H9 (cell line): ENCODE measurements around the gene ARPIN. TPM values are rescaled to one million over a fixed set of nuclear protein-coding genes. Genes with fewer than 3 reads are reported as not detected.
A peak's percentile ranks its signal among the peaks of the same experiment; 100 is the strongest.

ENCODE experiments used
- DNase-seq: peaks from one replicate; pipeline ENCODE4 v3.0.0-alpha.2; 2017
- H2AFZ ChIP-seq: one replicate; pipeline ENCODE4 v1.6.1; 2013; ENCODE audit warnings: mild to moderate bottlenecking, low read length, control low read depth, moderate library complexity
- H2AK5ac ChIP-seq: 2 replicates; pipeline ENCODE4 v1.6.1; 2013; ENCODE audit warnings: low read length, control low read depth, mixed read lengths; ENCODE audit not compliant: insufficient read length
- H2BK120ac ChIP-seq: one replicate; pipeline ENCODE4 v1.6.1; 2013; ENCODE audit warnings: low read depth, mild to moderate bottlenecking, low read length, control low read depth, inconsistent platforms; ENCODE audit not compliant: poor library complexity, severe bottlenecking
- H2BK12ac ChIP-seq: 2 replicates; pipeline ENCODE4 v1.6.1; 2013; ENCODE audit warnings: low read length, control low read depth, mixed read lengths, low read depth; ENCODE audit not compliant: insufficient read length
- H2BK15ac ChIP-seq: 2 replicates; pipeline ENCODE4 v1.6.1; 2013; ENCODE audit warnings: low read depth, low read length, control low read depth
- H2BK20ac ChIP-seq: one replicate; pipeline ENCODE4 v1.6.1; 2013; ENCODE audit warnings: low read depth, mild to moderate bottlenecking, low read length, control low read depth, inconsistent platforms; ENCODE audit not compliant: poor library complexity, severe bottlenecking
- H2BK5ac ChIP-seq: 2 replicates; pipeline ENCODE4 v1.6.1; 2013; ENCODE audit warnings: low read length, control low read depth, mixed read lengths; ENCODE audit not compliant: insufficient read length
- H3K14ac ChIP-seq: 2 replicates; pipeline ENCODE4 v1.6.1; 2013; ENCODE audit warnings: low read length, control low read depth; ENCODE audit not compliant: insufficient read depth
- H3K18ac ChIP-seq: 2 replicates; pipeline ENCODE4 v1.6.1; 2013; ENCODE audit warnings: low read depth, mild to moderate bottlenecking, mixed read lengths, low read length, control low read depth; ENCODE audit not compliant: insufficient read length
- H3K23ac ChIP-seq: 2 replicates; pipeline ENCODE4 v1.6.1; 2013; ENCODE audit warnings: low read length, control low read depth, mixed read lengths, low read depth; ENCODE audit not compliant: insufficient read length
- H3K23me2 ChIP-seq: 2 replicates; pipeline ENCODE4 v1.6.1; 2013; ENCODE audit warnings: low read depth, mild to moderate bottlenecking, mixed read lengths, low read length, control low read depth; ENCODE audit not compliant: insufficient read length, poor library complexity, severe bottlenecking
- H3K27ac ChIP-seq: 2 replicates; pipeline ENCODE4 v1.5.1; 2013; ENCODE audit warnings: low read length, control low read depth, mixed read lengths, low read depth; ENCODE audit not compliant: insufficient read length
- H3K27me3 ChIP-seq: 2 replicates; pipeline ENCODE4 v1.6.1; 2013; ENCODE audit warnings: low read length, control low read depth, inconsistent platforms; ENCODE audit not compliant: insufficient read depth
- H3K4ac ChIP-seq: 2 replicates; pipeline ENCODE4 v1.6.1; 2013; ENCODE audit warnings: low read depth, mild to moderate bottlenecking, control low read depth, inconsistent platforms, low read length, moderate library complexity
- H3K4me1 ChIP-seq: 2 replicates; pipeline ENCODE4 v1.6.1; 2013; ENCODE audit warnings: low read length, control low read depth, inconsistent platforms; ENCODE audit not compliant: insufficient read depth
- H3K4me2 ChIP-seq: 2 replicates; pipeline ENCODE4 v1.6.1; 2013; ENCODE audit warnings: low read length, control low read depth, mixed read lengths; ENCODE audit not compliant: insufficient read length, insufficient read depth
- H3K56ac ChIP-seq: 2 replicates; pipeline ENCODE4 v1.6.1; 2013; ENCODE audit warnings: low read depth, mild to moderate bottlenecking, mixed read lengths, low read length, control low read depth; ENCODE audit not compliant: insufficient read length
- H3K79me1 ChIP-seq: 2 replicates; pipeline ENCODE4 v1.6.1; 2013; ENCODE audit warnings: low read depth, mild to moderate bottlenecking, moderate library complexity, low read length, control low read depth, inconsistent platforms; ENCODE audit not compliant: insufficient read depth, poor library complexity, severe bottlenecking
- H3K79me2 ChIP-seq: 2 replicates; pipeline ENCODE4 v1.6.1; 2013; ENCODE audit warnings: low read length, control low read depth, inconsistent platforms; ENCODE audit not compliant: insufficient read depth
- H3K9ac ChIP-seq: 2 replicates; pipeline ENCODE4 v1.6.1; 2013; ENCODE audit warnings: low read length, control low read depth, mixed read lengths; ENCODE audit not compliant: insufficient read length; ENCODE audit errors: extremely low read depth
- H3K9me3 ChIP-seq: one replicate; pipeline ENCODE4 v1.6.1; 2013; ENCODE audit warnings: low read depth, low read length, inconsistent platforms; ENCODE audit not compliant: control insufficient read depth
- H3T11ph ChIP-seq: one replicate; pipeline ENCODE4 v1.6.1; 2013; ENCODE audit warnings: mild to moderate bottlenecking, low read length, control low read depth, inconsistent platforms
- H4K20me1 ChIP-seq: one replicate; pipeline ENCODE4 v1.6.1; 2013; ENCODE audit not compliant: control insufficient read depth, insufficient read length, insufficient read depth
- H4K5ac ChIP-seq: 2 replicates; pipeline ENCODE4 v1.6.1; 2013; ENCODE audit warnings: low read depth, mild to moderate bottlenecking, mixed read lengths, low read length, control low read depth; ENCODE audit not compliant: insufficient read length
- H4K8ac ChIP-seq: replicated peaks from 2 replicates; pipeline ENCODE4 v1.6.1; 2013; ENCODE audit warnings: low read length, control low read depth, mixed read lengths, low read depth; ENCODE audit not compliant: insufficient read length
- H4K91ac ChIP-seq: 2 replicates; pipeline ENCODE4 v1.6.1; 2013; ENCODE audit warnings: low read depth, mild to moderate bottlenecking, moderate library complexity, mixed read lengths, low read length, control low read depth; ENCODE audit not compliant: insufficient read length
- H3K27ac Mint-ChIP-seq, 3 experiments: 2 replicates in 2 of 3; 3 replicates in 1 of 3; pipeline ENCODE4 v1.8.0; 2020 to 2021; ENCODE audit warnings: mixed read lengths in 3 of 3, mild to moderate bottlenecking in 1 of 3, moderate library complexity in 1 of 3
- H3K27me3 Mint-ChIP-seq: 2 replicates; pipeline ENCODE4 v1.8.0; 2021; ENCODE audit warnings: low read depth, mild to moderate bottlenecking, moderate library complexity, mixed read lengths
- H3K36me3 Mint-ChIP-seq, 3 experiments: 2 replicates in 2 of 3; 3 replicates in 1 of 3; pipeline ENCODE4 v1.8.0; 2020 to 2021; ENCODE audit warnings: low read depth in 3 of 3, mixed read lengths in 3 of 3; ENCODE audit not compliant: insufficient read depth in 1 of 3
- H3K4me1 Mint-ChIP-seq, 2 experiments: 2 replicates each; pipeline ENCODE4 v1.8.0; 2020; ENCODE audit warnings: mixed read lengths in 2 of 2
- H3K4me3 Mint-ChIP-seq, 2 experiments: 2 replicates in 1 of 2; 3 replicates in 1 of 2; pipeline ENCODE4 v1.8.0; 2020 to 2021; ENCODE audit warnings: mild to moderate bottlenecking in 2 of 2, mixed read lengths in 2 of 2, moderate library complexity in 1 of 2
- H3K9me3 Mint-ChIP-seq, 2 experiments: 2 replicates in 1 of 2; 3 replicates in 1 of 2; pipeline ENCODE4 v1.8.0; 2020; ENCODE audit warnings: mild to moderate bottlenecking in 2 of 2, mixed read lengths in 2 of 2, moderate library complexity in 1 of 2
- WGBS: extraction: QIAGEN DNeasy Blood & Tissue Kit; methylation state at CpG from one replicate; pipeline ENCODE4 v1.1.7; 2013; ENCODE audit warnings: missing lambda C conversion rate, low lambda C conversion rate, mixed read lengths; ENCODE audit not compliant: insufficient read length; ENCODE audit errors: extremely low coverage; 5-methylcytosine and 5-hydroxymethylcytosine counted together
- total RNA-seq: library from RNA; stranded (reverse); gene quantifications from 2 replicates; pipeline ENCODE4 v1.2.1, GENCODE V29; 2021
- TF ChIP-seq, protein P1 (sequence below): fragments of 200-600 bp; sonication (generic); conservative IDR thresholded peaks from 3 replicates; pipeline ENCODE4 v1.8.0; 2021; ENCODE audit warnings: antibody characterized with exemption, mild to moderate bottlenecking

ARPIN gene
- total RNA-seq, 1 experiment from 2014 or later: 6.4 TPM

DNA sequence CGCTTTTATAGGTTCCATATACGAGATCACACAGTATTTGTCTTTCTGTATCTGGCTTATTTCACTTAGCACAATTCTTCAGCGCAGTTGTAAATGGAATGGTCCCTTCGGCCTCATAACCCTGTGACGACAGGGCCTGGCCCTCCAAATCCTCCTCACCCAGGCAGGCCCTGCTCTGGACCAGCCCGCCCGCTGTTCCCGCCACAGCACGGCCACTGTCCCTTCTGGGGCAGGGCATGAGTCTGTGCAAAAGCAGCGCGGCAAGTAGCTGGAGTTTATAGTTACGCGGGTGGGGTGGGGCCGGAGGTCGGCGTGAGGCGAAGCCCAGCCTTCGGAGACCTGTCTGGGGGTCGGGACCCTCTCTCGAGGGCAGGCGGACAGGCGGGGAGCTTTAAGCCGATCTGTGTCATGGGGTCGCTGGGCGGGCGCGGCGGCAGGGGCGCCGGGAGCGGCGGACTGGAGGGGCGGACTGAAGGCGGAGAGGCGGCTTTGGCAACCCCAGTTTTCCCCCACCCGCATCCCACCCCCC, 543 bp downstream of the ARPIN start:
- TF ChIP-seq, protein P1, sequence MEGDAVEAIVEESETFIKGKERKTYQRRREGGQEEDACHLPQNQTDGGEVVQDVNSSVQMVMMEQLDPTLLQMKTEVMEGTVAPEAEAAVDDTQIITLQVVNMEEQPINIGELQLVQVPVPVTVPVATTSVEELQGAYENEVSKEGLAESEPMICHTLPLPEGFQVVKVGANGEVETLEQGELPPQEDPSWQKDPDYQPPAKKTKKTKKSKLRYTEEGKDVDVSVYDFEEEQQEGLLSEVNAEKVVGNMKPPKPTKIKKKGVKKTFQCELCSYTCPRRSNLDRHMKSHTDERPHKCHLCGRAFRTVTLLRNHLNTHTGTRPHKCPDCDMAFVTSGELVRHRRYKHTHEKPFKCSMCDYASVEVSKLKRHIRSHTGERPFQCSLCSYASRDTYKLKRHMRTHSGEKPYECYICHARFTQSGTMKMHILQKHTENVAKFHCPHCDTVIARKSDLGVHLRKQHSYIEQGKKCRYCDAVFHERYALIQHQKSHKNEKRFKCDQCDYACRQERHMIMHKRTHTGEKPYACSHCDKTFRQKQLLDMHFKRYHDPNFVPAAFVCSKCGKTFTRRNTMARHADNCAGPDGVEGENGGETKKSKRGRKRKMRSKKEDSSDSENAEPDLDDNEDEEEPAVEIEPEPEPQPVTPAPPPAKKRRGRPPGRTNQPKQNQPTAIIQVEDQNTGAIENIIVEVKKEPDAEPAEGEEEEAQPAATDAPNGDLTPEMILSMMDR: no peak
- H3K27ac Mint-ChIP-seq: no peak overlapping the region
- H3T11ph ChIP-seq: no peak overlapping the region
- no peaks in the 10 kb centered on the region for H4K20me1 ChIP-seq
- H3K27ac ChIP-seq: no peak overlapping the region
- no peak overlapping the region for H2BK15ac ChIP-seq
- peaks cover 11 to 19% of the 10 kb centered on the region in 2 experiments for H3K4me1 Mint-ChIP-seq
- H3K36me3 Mint-ChIP-seq: no peaks in the 10 kb centered on the region
- no peak overlapping the region for H4K8ac ChIP-seq
- no peak overlapping the region for H2BK12ac ChIP-seq
- H3K79me1 ChIP-seq: no peaks in the 10 kb centered on the region
- no peak overlapping the region for H3K23ac ChIP-seq
- no peaks in the 10 kb centered on the region for H3K9me3 ChIP-seq
- H3K14ac ChIP-seq: peak overlapping the region; percentile 62; the same call in 1 of the 2 replicates
- H3K9ac ChIP-seq: peak overlapping the region; percentile 53
- no peaks in the 10 kb centered on the region for H3K4me1 ChIP-seq
- H4K5ac ChIP-seq: no peak overlapping the region
- H2AK5ac ChIP-seq: no peak overlapping the region
- H3K27me3 Mint-ChIP-seq: peaks cover 11% of the 10 kb centered on the region
- no peak overlapping the region for H4K91ac ChIP-seq
- no peak overlapping the region for H2AFZ ChIP-seq
- no peak overlapping the region for H2BK120ac ChIP-seq
- H3K18ac ChIP-seq: peak overlapping the region; percentile 32
- H3K23me2 ChIP-seq: peaks cover 7% of the 10 kb centered on the region
- peak; percentile 61 for DNase-seq
- no peak overlapping the region for H3K56ac ChIP-seq
- H3K4ac ChIP-seq: no peak overlapping the region
- peak overlapping the region; percentile 54 for H3K4me2 ChIP-seq
- H3K79me2 ChIP-seq: no peaks in the 10 kb centered on the region
- peaks cover 2% of the 10 kb centered on the region; the same call in 1 of the 2 replicates for H3K27me3 ChIP-seq
- H2BK20ac ChIP-seq: no peak overlapping the region
- no peaks in the 10 kb centered on the region for H3K9me3 Mint-ChIP-seq
- WGBS: no CpG with 5 or more reads among the region's 36 CpGs
- H2BK5ac ChIP-seq: no peak overlapping the region
- H3K4me3 Mint-ChIP-seq: peak overlapping the region; percentile 78 to 79
